GM18502 (cell line): Measurements from ENCODE around the gene SPINK1.
"Not testable (repeated sequence)": the region's sequence is repeated elsewhere in the genome, so short reads cannot be mapped to it uniquely, and the experiment has no call there.

ENCODE experiments used
- ATAC-seq: cut with Tn5 transposase; IDR thresholded peaks from one replicate; pipeline ENCODE4 v1.9.1; 2021; ENCODE audit warnings: mild to moderate bottlenecking; ENCODE audit not compliant: unreplicated experiment, poor library complexity

Gene SPINK1

GRCh38 chr5:147809830-147810666 lies 21.4 kb downstream of the SPINK1 start:
- ATAC-seq, result no peak

DNA sequence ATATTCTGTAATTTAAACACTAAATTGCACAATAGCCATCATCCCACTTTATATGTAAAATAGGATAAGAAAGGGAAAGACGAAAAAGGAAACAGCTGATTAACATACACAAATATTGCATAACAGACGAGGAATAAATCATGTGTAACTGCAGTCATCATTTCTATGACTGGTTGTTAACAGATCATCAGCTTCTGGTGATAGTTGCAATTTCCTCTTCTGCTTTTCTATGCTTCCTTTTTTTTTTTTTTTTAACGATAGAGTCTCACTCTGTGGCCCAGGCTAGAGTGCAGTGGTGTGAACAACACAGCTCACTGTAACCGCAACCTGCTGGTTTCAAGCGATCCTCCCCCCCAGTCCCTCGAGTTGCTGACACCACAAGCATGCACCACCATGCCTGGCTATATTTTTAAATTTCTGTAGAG lies 26.4 kb downstream of the SPINK1 start:
- ATAC-seq, result peak; percentile 95

GRCh38 chr5:147804334-147804733 lies 27.1 kb downstream of the SPINK1 start:
- no peak for ATAC-seq

- ATAC-seq, result no peak
Observed at GRCh38 chr5:147803926-147804325, 27.5 kb downstream of the SPINK1 start.

- ATAC-seq, result not testable (repeated sequence)
Observed at GRCh38 chr5:147803161-147803560, 28.3 kb downstream of the SPINK1 start.

DNA sequence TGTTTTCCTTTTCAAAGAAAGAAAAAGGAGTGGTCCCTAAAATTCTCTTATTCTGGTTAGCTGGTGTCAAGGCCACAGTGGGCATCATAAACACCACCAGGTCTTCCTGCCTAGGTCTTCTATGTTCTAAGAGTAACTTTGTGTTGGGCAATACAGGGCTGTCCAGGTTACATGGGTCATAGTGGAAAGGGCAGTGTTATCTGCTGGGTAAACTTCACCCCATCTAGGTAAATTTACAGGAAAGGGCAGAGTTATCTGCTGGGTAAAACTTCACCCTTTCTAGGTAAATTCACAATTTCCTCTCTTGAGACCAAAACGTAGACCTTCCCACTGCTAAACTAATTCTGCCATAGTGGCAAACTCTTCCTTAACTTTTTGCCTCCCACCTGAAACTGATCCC lies 30.0 kb downstream of the SPINK1 start:
- no peak for ATAC-seq

GRCh38 chr5:147800491-147800890 lies 31.0 kb downstream of the SPINK1 start:
- ATAC-seq, result no peak

GRCh38 chr5:147796556-147797308 lies 34.7 kb downstream of the SPINK1 start:
- no peak for ATAC-seq

- ATAC-seq, result no peak
Observed at GRCh38 chr5:147791181-147791580, 40.3 kb downstream of the SPINK1 start.

- ATAC-seq, result no peak
Observed at GRCh38 chr5:147789820-147790219, 41.7 kb downstream of the SPINK1 start.

- no peak for ATAC-seq
Observed at GRCh38 chr5:147788023-147788422, 43.4 kb downstream of the SPINK1 start.

GRCh38 chr5:147786142-147786541 lies 45.3 kb downstream of the SPINK1 start:
- no peak for ATAC-seq

- ATAC-seq, result no peak
Observed at GRCh38 chr5:147784146-147784987, 47.1 kb downstream of the SPINK1 start.

DNA sequence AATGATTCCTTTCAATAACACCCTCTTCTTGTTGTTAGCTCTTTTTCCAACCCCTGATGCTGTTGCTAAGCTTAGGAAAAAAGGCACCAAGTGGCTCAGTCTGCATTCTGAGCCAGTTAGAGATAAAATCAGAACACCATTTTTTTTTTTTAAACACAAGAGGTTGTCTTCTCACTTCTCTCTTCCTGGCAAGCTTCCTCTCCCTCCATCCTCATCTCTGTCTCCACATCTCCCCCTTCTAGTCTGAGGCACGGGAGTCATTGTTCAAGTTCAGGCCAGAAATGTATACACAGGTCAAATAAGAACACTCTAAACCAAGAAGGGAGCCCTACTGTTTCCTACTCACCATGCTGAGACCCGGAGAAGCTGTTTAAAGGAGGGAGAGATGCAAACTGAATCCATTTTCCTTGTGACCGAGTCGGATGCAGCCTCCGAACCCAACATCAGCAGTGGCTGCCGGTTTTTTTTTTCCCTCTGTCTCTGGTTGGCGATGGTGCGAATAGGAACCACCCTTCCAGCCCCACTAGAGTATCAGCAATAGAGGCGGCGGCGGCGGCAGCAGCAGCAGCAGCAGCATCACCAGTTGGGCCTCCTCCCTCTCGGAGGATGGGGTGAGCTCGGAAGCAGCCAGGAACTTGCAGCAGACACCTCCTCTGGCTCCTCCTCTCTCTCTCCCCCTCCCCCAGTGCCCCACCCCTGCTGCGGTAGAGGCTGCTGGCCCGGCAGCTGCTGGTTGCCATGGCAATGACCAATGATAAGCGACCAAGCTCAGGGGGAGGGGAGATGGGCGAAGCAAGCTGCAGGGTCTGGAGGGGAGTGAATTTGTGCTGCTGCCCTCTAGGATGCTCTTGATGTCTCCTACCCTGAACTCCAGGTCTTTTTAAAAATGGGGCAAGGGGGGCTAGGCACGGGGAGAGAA lies 49.1 kb downstream of the SPINK1 start, which contains the start of gene JAKMIP2:
TSS of gene JAKMIP2 (minus strand) at position 619 of the 919 bp plus-strand sequence. CDS start 110,922 bp downstream, outside the sequence.
- ATAC-seq, result peak; percentile 92

- no peak for ATAC-seq
Observed at GRCh38 chr5:147780924-147781573, 50.4 kb downstream of the SPINK1 start.

DNA sequence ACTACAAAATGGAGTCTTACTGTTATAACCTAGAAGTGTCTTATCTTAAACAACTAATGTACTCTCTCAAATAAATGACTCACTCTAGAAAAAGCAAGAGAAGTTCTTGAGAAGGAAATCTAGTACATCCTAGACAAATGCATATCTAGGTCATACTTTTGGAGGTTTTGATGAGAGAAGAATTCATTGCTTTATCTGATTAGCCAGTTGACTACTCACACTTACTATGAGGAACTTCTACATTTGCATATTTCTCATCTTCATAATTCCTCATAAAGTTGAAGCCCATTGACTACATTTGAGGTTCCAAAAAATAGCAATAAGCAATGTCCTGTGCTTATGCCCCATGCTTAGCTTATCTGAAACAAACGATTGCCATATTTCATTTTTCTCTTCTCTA lies 51.8 kb downstream of the SPINK1 start:
- ATAC-seq, result no peak

GRCh38 chr5:147776989-147777388 lies 54.5 kb downstream of the SPINK1 start:
- ATAC-seq, result no peak
